Measurements from ENCODE around the gene NOTCH2. TPM values are rescaled to one million over a fixed set of nuclear protein-coding genes. Genes with fewer than 3 reads are reported as not detected.

NOTCH2 gene
- total RNA-seq, 3 donors from 2014 or later, result 106 to 148 (median 123) TPM

DNA sequence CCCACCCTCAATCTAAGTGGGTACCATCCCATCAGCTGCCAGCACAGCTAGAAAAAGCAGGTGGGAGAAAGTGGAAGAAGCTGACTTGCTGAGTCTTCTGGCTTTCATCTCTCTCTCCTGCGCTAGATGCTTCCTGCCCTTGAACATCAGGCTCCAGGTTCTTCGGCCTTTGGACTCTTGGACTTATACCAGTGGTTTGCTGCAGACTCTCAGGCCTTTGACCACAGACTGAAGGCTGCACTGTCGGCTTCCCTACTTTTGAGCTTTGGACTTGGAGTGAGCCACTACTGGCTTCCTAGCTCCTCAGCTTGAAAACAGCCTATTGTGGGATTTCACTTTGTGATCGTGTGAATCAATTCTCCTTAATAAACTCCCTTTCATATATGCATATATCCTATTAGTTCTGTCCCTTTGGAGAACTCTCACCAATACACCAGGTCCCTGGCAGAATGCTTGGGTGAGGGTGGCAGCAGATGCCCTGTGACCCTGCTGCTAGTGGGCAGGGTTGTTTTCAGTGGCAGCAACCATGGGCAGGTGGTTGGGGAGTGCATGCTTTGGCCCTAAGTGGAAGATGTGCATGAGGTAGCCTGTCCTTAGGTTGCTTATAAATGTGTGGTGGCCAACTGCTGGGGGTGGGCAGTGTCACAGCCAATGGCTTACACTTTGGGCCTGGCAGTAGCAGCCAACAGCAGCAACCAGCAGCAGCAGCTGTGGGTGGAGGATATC lies 162.4 kb downstream of the NOTCH2 start:
- DNase-seq (ENCODE audit: low spot score in 2 of 2), result no peak
- intact Hi-C loops (cut with DNase I; ENCODE audit: low total_unique reads), result no loop called here

DNA sequence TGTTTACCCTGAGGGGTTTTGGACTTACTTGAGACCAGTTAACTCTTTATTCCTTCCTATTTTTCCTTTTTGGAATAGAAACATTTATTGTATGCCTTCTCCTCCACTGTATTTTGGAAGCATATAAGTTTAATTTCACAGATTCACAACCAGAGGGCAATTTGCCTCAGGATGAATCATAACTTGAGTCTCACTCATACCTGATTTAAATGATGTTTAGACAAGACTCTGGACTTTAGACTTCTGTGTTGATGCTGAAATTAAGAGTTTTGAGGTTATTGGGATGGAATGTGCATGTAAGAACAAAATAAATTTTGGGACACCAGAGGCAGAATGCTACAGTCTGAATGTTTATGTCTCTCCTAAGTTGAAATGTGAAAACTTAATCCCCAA lies 166.0 kb downstream of the NOTCH2 start:
- no peaks in the 10 kb centered on the region for H3K27me3 ChIP-seq
- H3K4me1 ChIP-seq, result no peaks in the 10 kb centered on the region
- intact Hi-C loops (cut with DNase I; ENCODE audit: low total_unique reads), result no loop called here
- TF ChIP-seq POLR2A (IDR thresholded peaks at IDR 0.05) (no peak), POLR2AphosphoS5 (IDR thresholded peaks at IDR 0.05) (no peak)
- TF ChIP-seq, protein P1, sequence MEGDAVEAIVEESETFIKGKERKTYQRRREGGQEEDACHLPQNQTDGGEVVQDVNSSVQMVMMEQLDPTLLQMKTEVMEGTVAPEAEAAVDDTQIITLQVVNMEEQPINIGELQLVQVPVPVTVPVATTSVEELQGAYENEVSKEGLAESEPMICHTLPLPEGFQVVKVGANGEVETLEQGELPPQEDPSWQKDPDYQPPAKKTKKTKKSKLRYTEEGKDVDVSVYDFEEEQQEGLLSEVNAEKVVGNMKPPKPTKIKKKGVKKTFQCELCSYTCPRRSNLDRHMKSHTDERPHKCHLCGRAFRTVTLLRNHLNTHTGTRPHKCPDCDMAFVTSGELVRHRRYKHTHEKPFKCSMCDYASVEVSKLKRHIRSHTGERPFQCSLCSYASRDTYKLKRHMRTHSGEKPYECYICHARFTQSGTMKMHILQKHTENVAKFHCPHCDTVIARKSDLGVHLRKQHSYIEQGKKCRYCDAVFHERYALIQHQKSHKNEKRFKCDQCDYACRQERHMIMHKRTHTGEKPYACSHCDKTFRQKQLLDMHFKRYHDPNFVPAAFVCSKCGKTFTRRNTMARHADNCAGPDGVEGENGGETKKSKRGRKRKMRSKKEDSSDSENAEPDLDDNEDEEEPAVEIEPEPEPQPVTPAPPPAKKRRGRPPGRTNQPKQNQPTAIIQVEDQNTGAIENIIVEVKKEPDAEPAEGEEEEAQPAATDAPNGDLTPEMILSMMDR (IDR thresholded peaks at IDR 0.05), result no peak
- H3K36me3 ChIP-seq, result no peaks in the 10 kb centered on the region
- no peak overlapping the region for H3K4me3 ChIP-seq
- H3K9me3 ChIP-seq, result peaks cover 0 to 10% of the 10 kb centered on the region in 2 donors
- no peak overlapping the region for H3K27ac ChIP-seq
- no peak for DNase-seq (ENCODE audit: low spot score in 2 of 2)

More for the DNA sequence above, 162.4 kb downstream of the NOTCH2 start:
- no peaks in the 10 kb centered on the region for H3K4me1 ChIP-seq
- no peaks in the 10 kb centered on the region for H3K27me3 ChIP-seq
- peaks cover 0 to 10% of the 10 kb centered on the region in 2 donors for H3K9me3 ChIP-seq
- TF ChIP-seq POLR2AphosphoS5 (IDR thresholded peaks at IDR 0.05) (no peak), POLR2A (IDR thresholded peaks at IDR 0.05) (no peak)
- TF ChIP-seq, protein P1 (IDR thresholded peaks at IDR 0.05), result no peak
- no peaks in the 10 kb centered on the region for H3K36me3 ChIP-seq
- no peak overlapping the region for H3K27ac ChIP-seq
- no peak overlapping the region for H3K4me3 ChIP-seq

GRCh38 chr1:119902775-119903442 lies 166.6 kb downstream of the NOTCH2 start:
- Histone ChIP-seq H3K4me1 (no peaks in the 10 kb centered on the region), H3K27me3 (no peaks in the 10 kb centered on the region), H3K36me3 (no peaks in the 10 kb centered on the region), H3K4me3 (no peak overlapping the region), H3K9me3 (peaks cover 0 to 10% of the 10 kb centered on the region in 2 donors), H3K27ac (no peak overlapping the region)
- intact Hi-C loops (cut with DNase I; ENCODE audit: low total_unique reads), result no loop called here
- TF ChIP-seq POLR2AphosphoS5 (IDR thresholded peaks at IDR 0.05) (no peak), POLR2A (IDR thresholded peaks at IDR 0.05) (no peak)
- TF ChIP-seq, protein P1 (IDR thresholded peaks at IDR 0.05), result no peak
- no peak for DNase-seq (ENCODE audit: low spot score in 2 of 2)

- H3K4me1 ChIP-seq, result no peaks in the 10 kb centered on the region
- no peak for DNase-seq (ENCODE audit: low spot score in 2 of 2)
- no peaks in the 10 kb centered on the region for H3K27me3 ChIP-seq
- H3K4me3 ChIP-seq, result no peak overlapping the region
- H3K9me3 ChIP-seq, result no peaks in the 10 kb centered on the region
- no peak overlapping the region for H3K27ac ChIP-seq
- intact Hi-C loops (cut with DNase I; ENCODE audit: low total_unique reads), result no loop called here
- TF ChIP-seq, protein P1 (IDR thresholded peaks at IDR 0.05), result no peak
- TF ChIP-seq POLR2AphosphoS5 (IDR thresholded peaks at IDR 0.05) (no peak), POLR2A (IDR thresholded peaks at IDR 0.05) (no peak)
- no peaks in the 10 kb centered on the region for H3K36me3 ChIP-seq
These were observed 170.3 kb downstream of the NOTCH2 start for GRCh38 chr1:119898981-119899720.

All from breast epithelium (tissue), 4 donors.